Muscle layer of duodenum (tissue), 2 donors: ENCODE data around the gene SPNS3.

ENCODE experiments used
- H3K27ac ChIP-seq: one replicate; pipeline ENCODE4 v1.7.0; 2013; ENCODE audit warnings: mild to moderate bottlenecking, low read length
- H3K27me3 ChIP-seq: one replicate; pipeline ENCODE4 v1.7.0; 2013; ENCODE audit warnings: low read depth, mild to moderate bottlenecking, control low read depth, low read length
- H3K36me3 ChIP-seq, 2 donors: one replicate each; pipeline ENCODE4 v1.7.0; 2013; ENCODE audit warnings: low read length in 2 of 2, control low read depth in 1 of 2, mild to moderate bottlenecking in 1 of 2; ENCODE audit not compliant: insufficient read depth in 2 of 2, control insufficient read depth in 1 of 2
- H3K4me1 ChIP-seq, 2 donors: one replicate each; pipeline ENCODE4 v1.7.0; 2013; ENCODE audit warnings: low read length in 2 of 2, mild to moderate bottlenecking in 2 of 2, control low read depth in 1 of 2, moderate library complexity in 1 of 2; ENCODE audit not compliant: insufficient read depth in 2 of 2, control insufficient read depth in 1 of 2
- H3K4me3 ChIP-seq, 2 donors: one replicate each; pipeline ENCODE4 v1.7.0; 2013; ENCODE audit warnings: low read length in 2 of 2, low read depth in 1 of 2, mild to moderate bottlenecking in 1 of 2
- H3K9me3 ChIP-seq, 2 donors: one replicate each; pipeline ENCODE4 v1.7.0; 2013; ENCODE audit warnings: low read length in 2 of 2, control low read depth in 1 of 2, mild to moderate bottlenecking in 1 of 2; ENCODE audit not compliant: control insufficient read depth in 1 of 2
- donor health status: healthy.

Gene SPNS3

GRCh38 chr17:4407216-4407615 is 26.5 kb upstream of the SPNS3 start:
- Histone ChIP-seq H3K36me3 (no peaks in the 10 kb centered on the region), H3K27me3 (no peaks in the 10 kb centered on the region), H3K27ac (no peak overlapping the region), H3K9me3 (no peaks in the 10 kb centered on the region), H3K4me3 (no peak overlapping the region), H3K4me1 (no peaks in the 10 kb centered on the region)

GRCh38 chr17:4407851-4408250 is 25.9 kb upstream of the SPNS3 start:
- Histone ChIP-seq H3K27me3 (no peaks in the 10 kb centered on the region), H3K36me3 (no peaks in the 10 kb centered on the region), H3K4me1 (no peaks in the 10 kb centered on the region), H3K27ac (no peak overlapping the region), H3K9me3 (no peaks in the 10 kb centered on the region), H3K4me3 (no peak overlapping the region)

- Histone ChIP-seq H3K9me3 (no peaks in the 10 kb centered on the region), H3K4me1 (no peaks in the 10 kb centered on the region), H3K27ac (no peak overlapping the region), H3K4me3 (no peak overlapping the region), H3K36me3 (no peaks in the 10 kb centered on the region), H3K27me3 (no peaks in the 10 kb centered on the region)
Measured at GRCh38 chr17:4409659-4410058, 24.1 kb upstream of the SPNS3 start.

- Histone ChIP-seq H3K27ac (no peak overlapping the region), H3K4me1 (no peaks in the 10 kb centered on the region), H3K36me3 (no peaks in the 10 kb centered on the region), H3K9me3 (no peaks in the 10 kb centered on the region), H3K4me3 (no peak overlapping the region), H3K27me3 (no peaks in the 10 kb centered on the region)
Measured at GRCh38 chr17:4411201-4411600, 22.5 kb upstream of the SPNS3 start.

GRCh38 chr17:4412933-4413831 is 20.6 kb upstream of the SPNS3 start:
- Histone ChIP-seq H3K4me3 (no peak overlapping the region), H3K9me3 (no peaks in the 10 kb centered on the region), H3K4me1 (no peaks in the 10 kb centered on the region), H3K27ac (no peak overlapping the region), H3K27me3 (no peaks in the 10 kb centered on the region), H3K36me3 (no peaks in the 10 kb centered on the region)

GRCh38 chr17:4417129-4417667 is 16.5 kb upstream of the SPNS3 start:
- no peak overlapping the region for H3K4me3 ChIP-seq
- peaks cover 0 to 3% of the 10 kb centered on the region in 2 donors for H3K4me1 ChIP-seq
- H3K36me3 ChIP-seq = no peaks in the 10 kb centered on the region
- H3K9me3 ChIP-seq = no peaks in the 10 kb centered on the region
- H3K27me3 ChIP-seq = no peaks in the 10 kb centered on the region
- H3K27ac ChIP-seq = no peak overlapping the region

GRCh38 chr17:4420692-4421131 is 13.0 kb upstream of the SPNS3 start:
- H3K27me3 ChIP-seq = no peaks in the 10 kb centered on the region
- H3K4me3 ChIP-seq = no peak overlapping the region
- no peak overlapping the region for H3K27ac ChIP-seq
- peaks cover 0 to 3% of the 10 kb centered on the region in 2 donors for H3K4me1 ChIP-seq
- H3K9me3 ChIP-seq = no peaks in the 10 kb centered on the region
- no peaks in the 10 kb centered on the region for H3K36me3 ChIP-seq

- no peaks in the 10 kb centered on the region for H3K36me3 ChIP-seq
- no peak overlapping the region for H3K4me3 ChIP-seq
- H3K27ac ChIP-seq = no peak overlapping the region
- H3K4me1 ChIP-seq = peaks cover 0 to 3% of the 10 kb centered on the region in 2 donors
- no peaks in the 10 kb centered on the region for H3K9me3 ChIP-seq
- H3K27me3 ChIP-seq = no peaks in the 10 kb centered on the region
Measured at GRCh38 chr17:4422864-4423263, 10.9 kb upstream of the SPNS3 start.

GRCh38 chr17:4425398-4425797 is 8.3 kb upstream of the SPNS3 start:
- Histone ChIP-seq H3K9me3 (no peaks in the 10 kb centered on the region), H3K27me3 (no peaks in the 10 kb centered on the region)

GRCh38 chr17:4426499-4427208 is 7.1 kb upstream of the SPNS3 start:
- no peak overlapping the region for H3K4me3 ChIP-seq
- no peaks in the 10 kb centered on the region for H3K27me3 ChIP-seq
- no peaks in the 10 kb centered on the region for H3K4me1 ChIP-seq
- no peak overlapping the region for H3K27ac ChIP-seq
- H3K9me3 ChIP-seq = no peaks in the 10 kb centered on the region
- no peaks in the 10 kb centered on the region for H3K36me3 ChIP-seq

More at GRCh38 chr17:4425398-4425797, 8.3 kb upstream of the SPNS3 start:
- Histone ChIP-seq H3K4me3 (no peak overlapping the region), H3K36me3 (no peaks in the 10 kb centered on the region), H3K27ac (no peak overlapping the region), H3K4me1 (peaks cover 0 to 3% of the 10 kb centered on the region in 2 donors)

- no peak overlapping the region for H3K4me3 ChIP-seq
- no peak overlapping the region for H3K27ac ChIP-seq
- no peaks in the 10 kb centered on the region for H3K36me3 ChIP-seq
- H3K9me3 ChIP-seq = no peaks in the 10 kb centered on the region
- H3K4me1 ChIP-seq = no peaks in the 10 kb centered on the region
- H3K27me3 ChIP-seq = no peaks in the 10 kb centered on the region
Measured at GRCh38 chr17:4427505-4427904, 6.2 kb upstream of the SPNS3 start.
